Skeletal muscle tissue (tissue), 4 donors: ENCODE data around the gene PPIP5K1. TPM values are rescaled to one million over a fixed set of nuclear protein-coding genes. Genes with fewer than 3 reads are reported as not detected.
"Not testable (repeated sequence)": the region's sequence is repeated elsewhere in the genome, so short reads cannot be mapped to it uniquely, and the experiment has no call there.

Experiments used
- H3K27ac ChIP-seq: one replicate; pipeline ENCODE4 v1.7.0; 2013; ENCODE audit warnings: mild to moderate bottlenecking, low read depth, low read length, inconsistent platforms
- H3K27me3 ChIP-seq, 3 donors: one replicate each; pipeline ENCODE4 v1.7.0; 2013; ENCODE audit warnings: low read length in 3 of 3; ENCODE audit not compliant: control insufficient read depth in 3 of 3, insufficient read depth in 3 of 3
- H3K36me3 ChIP-seq, 3 donors: one replicate each; pipeline ENCODE4 v1.7.0; 2013; ENCODE audit warnings: low read length in 3 of 3; ENCODE audit not compliant: control insufficient read depth in 3 of 3, insufficient read depth in 3 of 3
- H3K4me1 ChIP-seq, 3 donors: one replicate each; pipeline ENCODE4 v1.7.0; 2013; ENCODE audit warnings: low read length in 3 of 3, mild to moderate bottlenecking in 3 of 3; ENCODE audit not compliant: control insufficient read depth in 3 of 3, insufficient read depth in 3 of 3
- H3K4me3 ChIP-seq, 3 donors: one replicate each; pipeline ENCODE4 v1.7.0; 2013; ENCODE audit warnings: low read length in 3 of 3
- H3K9ac ChIP-seq, 3 donors: one replicate each; pipeline ENCODE4 v1.7.0; 2013; ENCODE audit warnings: low read length in 3 of 3, mild to moderate bottlenecking in 3 of 3, moderate library complexity in 2 of 3, low read depth in 1 of 3
- H3K9me3 ChIP-seq, 3 donors: one replicate each; pipeline ENCODE4 v1.7.0; 2013; ENCODE audit warnings: low read length in 3 of 3; ENCODE audit not compliant: control insufficient read depth in 3 of 3
- total RNA-seq: library from RNA; depleted of rRNA; stranded (reverse); fragments of >200 nt; gene quantifications from one replicate; pipeline ENCODE4 v1.2.3, GENCODE V29; 2014
- donor health status: Osteomylitis.

The PPIP5K1 gene
- total RNA-seq, 1 donor from 2014 or later = 8.9 TPM

DNA sequence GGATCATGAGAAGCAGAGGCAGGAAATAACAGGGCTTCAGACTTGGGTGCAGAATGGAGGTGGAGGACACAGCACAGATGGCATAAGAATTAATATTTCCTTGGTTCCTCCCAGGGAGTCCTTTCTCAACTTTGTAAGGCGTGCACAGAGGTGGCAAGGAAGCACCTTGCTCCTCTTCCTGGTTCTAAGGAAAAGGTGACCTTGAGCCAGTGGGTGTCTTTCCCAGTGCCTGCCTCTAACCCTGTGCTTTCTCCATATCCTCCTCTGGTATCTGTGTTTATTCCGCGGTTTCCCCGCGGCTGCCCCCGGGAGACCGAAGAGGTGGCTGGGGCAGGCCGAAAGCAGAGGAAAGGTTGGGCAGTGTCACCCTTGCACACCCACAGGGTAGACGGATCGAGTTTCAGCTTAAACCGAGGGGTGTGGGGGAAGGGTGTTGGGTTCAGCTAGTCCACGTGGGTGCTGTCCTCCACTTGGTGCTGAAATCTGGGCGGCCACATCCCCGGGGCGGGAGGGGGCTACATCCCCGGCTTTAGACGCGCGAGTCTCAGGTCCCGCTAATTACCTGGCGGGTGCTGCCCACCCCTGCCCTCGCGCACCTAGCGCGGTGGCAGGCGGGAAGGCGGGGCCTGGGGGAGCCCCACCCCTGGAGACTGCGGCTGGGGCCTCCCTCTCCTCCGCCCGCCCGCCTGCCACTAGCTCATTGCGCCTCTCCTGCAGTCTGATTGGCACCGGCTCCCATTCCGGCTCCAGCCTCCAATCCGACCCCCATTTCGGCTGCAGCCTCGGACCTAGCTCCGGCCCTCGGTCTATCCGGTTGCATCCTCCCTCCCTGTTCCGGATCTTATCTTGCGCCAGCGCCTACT, 3.6 kb upstream of the PPIP5K1 start, which contains the start of gene CKMT1B:
TSS of gene CKMT1B (plus strand) at position 700 of the 863 bp plus-strand sequence. CDS start 192 bp downstream, outside the sequence.
- not testable (repeated sequence) for H3K9ac ChIP-seq, H3K27ac ChIP-seq, H3K4me3 ChIP-seq, H3K27me3 ChIP-seq, H3K4me1 ChIP-seq, H3K36me3 ChIP-seq, H3K9me3 ChIP-seq

DNA sequence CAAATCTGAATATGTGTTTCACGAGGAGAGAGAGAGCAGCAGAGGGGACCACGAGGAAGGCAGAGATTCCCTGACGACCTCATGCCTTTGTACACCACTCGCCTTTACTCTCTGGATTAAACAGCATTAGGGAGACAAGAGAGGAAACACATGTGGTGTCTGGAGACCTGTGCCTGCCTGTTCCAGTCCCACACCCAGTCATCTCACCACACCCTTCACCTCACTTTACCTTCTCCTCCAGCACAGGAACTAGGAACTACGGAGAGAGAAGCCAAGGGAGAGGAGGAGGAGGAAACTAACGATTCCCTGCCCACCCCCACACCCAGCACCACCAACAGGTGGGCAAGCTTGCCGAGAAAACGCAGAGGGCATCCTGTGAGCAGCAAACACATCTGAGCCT, 2.8 kb upstream of the PPIP5K1 start:
- not testable (repeated sequence) for H3K36me3 ChIP-seq, H3K9ac ChIP-seq, H3K9me3 ChIP-seq, H3K27me3 ChIP-seq, H3K4me1 ChIP-seq, H3K27ac ChIP-seq, H3K4me3 ChIP-seq

DNA sequence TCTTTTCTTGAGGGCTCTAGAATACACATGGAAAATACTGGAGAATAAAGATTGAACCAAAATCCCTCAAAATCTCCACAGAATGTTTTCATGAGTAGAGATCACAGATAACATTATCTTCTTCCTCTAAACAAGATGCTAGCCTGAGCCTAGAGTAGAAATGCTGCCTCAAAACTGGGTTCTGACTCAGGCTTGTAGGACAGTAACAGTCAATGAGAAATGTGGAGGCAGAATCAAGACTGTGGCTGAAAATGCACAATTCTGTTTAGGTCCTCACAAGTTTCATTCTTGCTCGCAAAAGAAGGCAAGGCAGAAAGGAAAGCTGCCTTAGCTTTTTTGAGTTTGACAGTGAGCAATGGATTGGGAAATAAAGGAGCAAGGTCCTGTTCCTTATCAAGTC, 15.4 kb downstream of the PPIP5K1 start:
- not testable (repeated sequence) for H3K4me3 ChIP-seq, H3K4me1 ChIP-seq, H3K27ac ChIP-seq, H3K36me3 ChIP-seq, H3K9me3 ChIP-seq, H3K9ac ChIP-seq, H3K27me3 ChIP-seq

DNA sequence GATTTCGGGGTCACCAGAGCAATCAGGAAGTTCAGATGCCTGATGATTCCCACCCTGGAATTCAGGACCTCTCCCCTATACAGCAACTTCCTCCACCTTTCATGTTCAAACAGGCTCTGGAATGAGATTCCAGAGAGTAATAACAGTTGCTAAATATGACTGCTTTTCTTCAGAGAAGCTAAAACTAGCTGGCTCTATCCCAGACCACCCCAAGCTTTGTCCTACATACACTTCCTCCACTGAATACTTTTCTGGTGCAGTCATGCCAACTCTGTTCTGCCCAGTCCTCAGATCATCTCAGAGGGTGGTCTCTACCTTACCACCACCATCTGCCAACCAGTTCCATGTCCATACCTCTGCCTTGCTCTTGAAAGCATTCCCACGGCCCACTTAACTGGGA, 23.4 kb downstream of the PPIP5K1 start:
- not testable (repeated sequence) for H3K27me3 ChIP-seq, H3K9me3 ChIP-seq, H3K27ac ChIP-seq, H3K4me1 ChIP-seq, H3K4me3 ChIP-seq, H3K9ac ChIP-seq, H3K36me3 ChIP-seq

- not testable (repeated sequence) for H3K9ac ChIP-seq, H3K36me3 ChIP-seq, H3K4me3 ChIP-seq, H3K27ac ChIP-seq, H3K9me3 ChIP-seq, H3K27me3 ChIP-seq, H3K4me1 ChIP-seq
These were observed 26.2 kb downstream of the PPIP5K1 start for GRCh38 chr15:43563793-43564192.

DNA sequence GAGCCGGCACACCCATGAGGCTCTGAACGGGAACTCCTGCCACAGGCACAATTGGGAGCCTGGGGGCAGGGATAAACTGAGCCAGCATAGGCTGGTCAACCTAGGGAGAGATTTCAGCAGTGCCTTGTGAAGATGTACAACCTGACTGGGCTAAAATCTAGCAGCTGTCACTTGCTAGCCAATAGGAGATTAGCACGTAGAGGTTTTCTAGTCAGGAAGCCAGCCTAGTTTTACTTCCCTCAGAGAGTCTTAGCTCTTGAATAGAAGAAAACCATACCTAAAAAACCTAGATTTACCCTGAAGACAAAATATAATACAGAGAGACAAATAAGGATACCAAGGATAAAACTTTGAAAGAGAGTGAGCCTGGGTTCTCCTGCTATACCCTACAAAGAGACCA, 27.3 kb downstream of the PPIP5K1 start:
- H3K9me3 ChIP-seq, H3K27ac ChIP-seq, H3K27me3 ChIP-seq, H3K4me3 ChIP-seq, H3K36me3 ChIP-seq, H3K4me1 ChIP-seq, H3K9ac ChIP-seq: not testable (repeated sequence)

- Histone ChIP-seq H3K27me3 (no peaks in the 10 kb centered on the region), H3K9me3 (no peaks in the 10 kb centered on the region), H3K27ac (no peak overlapping the region), H3K4me3 (no peak overlapping the region), H3K4me1 (no peaks in the 10 kb centered on the region), H3K36me3 (peaks cover 2 to 8% (median 3%) of the 10 kb centered on the region in 3 donors), H3K9ac (no peak overlapping the region)
These were observed 37.0 kb downstream of the PPIP5K1 start for GRCh38 chr15:43552986-43553385.

DNA sequence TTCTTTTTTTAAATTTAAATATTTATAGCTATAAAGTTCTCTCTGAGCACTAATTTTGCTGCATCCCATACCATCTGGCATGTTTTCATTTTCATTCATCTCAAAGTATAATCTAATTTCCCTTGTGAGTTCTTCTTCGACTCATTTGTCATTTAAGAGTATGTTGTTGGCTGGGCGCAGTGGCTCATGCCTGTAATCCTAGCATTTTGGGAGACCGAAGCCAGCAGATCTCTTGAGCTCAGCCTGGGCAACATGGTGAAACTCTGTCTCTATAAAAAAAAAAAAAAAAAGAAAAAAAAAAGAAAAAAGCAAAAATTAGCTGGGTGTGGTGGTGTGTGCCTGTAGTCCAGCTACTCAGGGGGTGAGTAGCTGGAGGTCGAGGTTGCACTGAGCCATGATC, 37.8 kb downstream of the PPIP5K1 start:
- H3K4me3 ChIP-seq = no peak overlapping the region
- peaks cover 1 to 7% (median 2%) of the 10 kb centered on the region in 3 donors for H3K36me3 ChIP-seq
- H3K4me1 ChIP-seq = no peaks in the 10 kb centered on the region
- no peaks in the 10 kb centered on the region for H3K27me3 ChIP-seq
- H3K9me3 ChIP-seq = no peaks in the 10 kb centered on the region
- no peak overlapping the region for H3K9ac ChIP-seq
- no peak overlapping the region for H3K27ac ChIP-seq

DNA sequence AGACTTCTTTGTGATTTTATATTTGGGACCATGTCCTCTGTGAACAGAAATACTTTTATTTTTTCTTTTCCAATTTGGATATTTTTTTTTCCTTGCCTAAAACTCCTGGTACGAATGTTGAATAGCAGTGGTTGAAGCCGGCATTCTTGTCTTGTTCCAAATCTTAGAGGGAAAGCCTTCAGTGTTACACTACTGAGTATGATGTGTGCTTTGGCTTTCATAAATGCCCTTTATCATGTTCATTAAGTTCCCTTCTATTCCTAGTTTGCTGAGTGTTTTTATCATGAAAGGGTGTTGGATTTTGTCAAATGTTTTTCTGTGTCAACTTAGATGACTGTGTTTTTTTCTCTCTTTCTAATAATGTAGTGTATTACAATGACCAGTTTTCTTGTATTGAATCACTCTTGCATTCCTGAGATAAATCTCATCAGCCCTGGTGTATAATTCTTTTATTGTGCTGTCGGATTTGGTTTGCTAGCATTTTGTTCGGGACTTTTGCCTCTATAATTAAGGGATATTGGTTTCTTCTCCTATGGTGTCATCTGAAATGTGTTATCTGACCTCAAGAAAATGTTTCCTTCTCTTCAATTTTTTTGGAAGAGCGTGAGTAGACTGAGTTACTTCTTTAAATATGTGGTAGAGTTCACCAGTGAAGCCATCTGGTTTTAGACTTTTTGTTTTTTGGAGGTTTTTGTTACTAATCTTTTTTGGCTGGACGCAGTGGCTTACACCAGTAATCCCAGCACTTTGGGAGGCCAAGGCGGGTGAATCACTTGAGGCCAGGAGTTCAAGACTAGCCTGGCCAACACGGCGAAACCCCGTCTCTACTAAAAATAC, 39.3 kb downstream of the PPIP5K1 start:
- no peak overlapping the region for H3K9ac ChIP-seq
- no peaks in the 10 kb centered on the region for H3K4me1 ChIP-seq
- no peak overlapping the region for H3K27ac ChIP-seq

GRCh38 chr15:43547539-43547938, 42.5 kb downstream of the PPIP5K1 start:
- H3K4me3 ChIP-seq = no peak overlapping the region
- no peaks in the 10 kb centered on the region for H3K4me1 ChIP-seq
- H3K27me3 ChIP-seq = no peaks in the 10 kb centered on the region
- peaks cover 0 to 2% (median 0%) of the 10 kb centered on the region in 3 donors for H3K36me3 ChIP-seq
- H3K9me3 ChIP-seq = no peaks in the 10 kb centered on the region
- H3K27ac ChIP-seq = no peak overlapping the region
- no peak overlapping the region for H3K9ac ChIP-seq

More for the DNA sequence above, 39.3 kb downstream of the PPIP5K1 start:
- Histone ChIP-seq H3K27me3 (no peaks in the 10 kb centered on the region), H3K4me3 (no peak overlapping the region), H3K9me3 (no peaks in the 10 kb centered on the region), H3K36me3 (peaks cover 0 to 4% (median 0%) of the 10 kb centered on the region in 3 donors)
